Measurements from ENCODE around the gene GABRB3.

DNA sequence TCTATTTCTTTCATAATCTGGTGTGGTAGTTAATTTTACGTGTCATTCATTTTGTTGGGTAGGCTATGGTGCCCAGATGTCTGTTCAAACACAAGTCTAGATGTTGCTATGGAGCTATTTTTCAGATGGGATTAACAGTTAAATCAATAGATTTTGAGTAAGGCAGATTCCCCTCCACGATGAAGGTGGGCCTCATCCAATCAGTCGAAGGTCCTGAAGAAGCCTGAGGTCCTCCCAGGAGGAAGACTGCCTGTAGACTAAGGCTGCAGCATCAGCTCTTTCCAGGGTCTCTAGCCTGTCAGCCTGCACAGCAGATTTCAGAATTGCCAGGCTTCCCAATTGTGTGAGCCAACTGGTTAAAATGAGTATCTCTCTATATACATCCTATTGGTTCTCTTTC lies 92.9 kb downstream of the GABRB3 start:
- TF ChIP-seq, protein P1, sequence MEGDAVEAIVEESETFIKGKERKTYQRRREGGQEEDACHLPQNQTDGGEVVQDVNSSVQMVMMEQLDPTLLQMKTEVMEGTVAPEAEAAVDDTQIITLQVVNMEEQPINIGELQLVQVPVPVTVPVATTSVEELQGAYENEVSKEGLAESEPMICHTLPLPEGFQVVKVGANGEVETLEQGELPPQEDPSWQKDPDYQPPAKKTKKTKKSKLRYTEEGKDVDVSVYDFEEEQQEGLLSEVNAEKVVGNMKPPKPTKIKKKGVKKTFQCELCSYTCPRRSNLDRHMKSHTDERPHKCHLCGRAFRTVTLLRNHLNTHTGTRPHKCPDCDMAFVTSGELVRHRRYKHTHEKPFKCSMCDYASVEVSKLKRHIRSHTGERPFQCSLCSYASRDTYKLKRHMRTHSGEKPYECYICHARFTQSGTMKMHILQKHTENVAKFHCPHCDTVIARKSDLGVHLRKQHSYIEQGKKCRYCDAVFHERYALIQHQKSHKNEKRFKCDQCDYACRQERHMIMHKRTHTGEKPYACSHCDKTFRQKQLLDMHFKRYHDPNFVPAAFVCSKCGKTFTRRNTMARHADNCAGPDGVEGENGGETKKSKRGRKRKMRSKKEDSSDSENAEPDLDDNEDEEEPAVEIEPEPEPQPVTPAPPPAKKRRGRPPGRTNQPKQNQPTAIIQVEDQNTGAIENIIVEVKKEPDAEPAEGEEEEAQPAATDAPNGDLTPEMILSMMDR (IDR thresholded peaks at IDR 0.05; ENCODE audit: insufficient read depth, low read depth, low read length) = no peak
- TF ChIP-seq EZH2 (IDR thresholded peaks at IDR 0.05; ENCODE audit: insufficient read depth, low read length) = no peak

Data from astrocyte (in vitro differentiated cells and primary cell).